Thyroid gland (tissue), 4 donors: ENCODE measurements around the gene LMNTD2. TPM values are rescaled to one million over a fixed set of nuclear protein-coding genes. Genes with fewer than 3 reads are reported as not detected.
"Not testable (repeated sequence)": the region's sequence is repeated elsewhere in the genome, so short reads cannot be mapped to it uniquely, and the experiment has no call there.

Source experiments
- DNase-seq, 2 donors: peaks; one replicate each; pipeline ENCODE4 v3.0.0-alpha.2; 2019
- H3K27ac ChIP-seq, 3 donors: fragments of 200-600 bp; sonication (generic); 1 replicate in 2 of 3; 2 replicates in 1 of 3; pipeline ENCODE4 v1.5.1; 2016 to 2019; ENCODE audit warnings: mild to moderate bottlenecking in 1 of 3, moderate library complexity in 1 of 3
- H3K27me3 ChIP-seq: fragments of 200-600 bp; sonication (generic); one replicate; pipeline ENCODE4 v1.5.1; 2019
- H3K36me3 ChIP-seq, 2 donors: fragments of 200-600 bp; sonication (generic); one replicate each; pipeline ENCODE4 v1.5.1; 2016 to 2019
- H3K4me1 ChIP-seq, 2 donors: fragments of 200-600 bp; sonication (generic); one replicate each; pipeline ENCODE4 v1.5.1; 2017 to 2019
- H3K4me3 ChIP-seq, 3 donors: fragments of 200-600 bp; sonication (generic); replicated peaks in 1 of 3; 1 replicate in 2 of 3; 2 replicates in 1 of 3; pipeline ENCODE4 v1.5.1; 2016; ENCODE audit warnings: mild to moderate bottlenecking in 1 of 3
- H3K9me3 ChIP-seq: fragments of 200-600 bp; sonication (generic); one replicate; pipeline ENCODE4 v1.5.1; 2017
- POLR2A ChIP-seq, 2 donors: fragments of 450-650 bp; IDR thresholded peaks; one replicate each; pipeline ENCODE4 v1.6.1; 2017; ENCODE audit warnings: antibody characterized with exemption in 2 of 2, mild to moderate bottlenecking in 2 of 2, moderate library complexity in 1 of 2
- WGBS, 2 donors: methylation state at CpG; one replicate each; pipeline ENCODE4 v1.1.5; 2017; 5-methylcytosine and 5-hydroxymethylcytosine counted together
- intact Hi-C: fragments of 100-400 bp; cut with DNase I; formaldehyde crosslinking; loops from one replicate; pipeline ENCODE4 v1.15.1; 2023
- total RNA-seq, 4 donors: library from RNA; depleted of rRNA; stranded (reverse); fragments of >200 nt; gene quantifications; one replicate each; pipeline ENCODE4 v1.2.3, GENCODE V29; 2016
- TF ChIP-seq, protein P1 (sequence below), 6 experiments: fragments of 200-600 bp in 3 of 6; fragments of 450-650 bp in 3 of 6; sonication (generic) in 3 of 6; IDR thresholded peaks; one replicate each; pipeline ENCODE4 v1.5.1; 2016 to 2019; ENCODE audit warnings: antibody characterized with exemption in 6 of 6, mild to moderate bottlenecking in 2 of 6, inconsistent platforms in 1 of 6, moderate library complexity in 1 of 6

The LMNTD2 gene
- total RNA-seq, 4 donors from 2014 or later = 4.2 to 8.8 (median 6.6) TPM

DNA sequence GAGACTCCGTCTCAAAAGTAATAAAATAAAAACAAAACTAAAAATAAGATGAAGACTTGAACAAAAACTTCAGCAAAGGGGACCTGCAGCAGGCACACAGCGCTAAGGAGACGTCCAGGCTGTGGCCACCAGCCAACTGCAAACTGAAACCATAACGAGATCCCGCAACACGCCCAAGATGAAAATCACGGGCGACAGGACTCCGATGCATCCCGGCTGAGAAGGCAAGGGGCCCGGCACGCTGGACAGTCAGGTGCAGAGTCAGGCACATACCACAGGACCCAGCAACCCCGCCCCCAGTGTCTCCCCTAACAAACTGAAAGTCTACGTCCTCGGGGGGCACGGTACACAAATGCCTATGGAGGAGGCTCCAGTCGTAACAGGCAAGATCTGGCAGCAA is 34.3 kb downstream of the LMNTD2 start:
- Histone ChIP-seq H3K27ac (no peak overlapping the region), H3K36me3 (no peaks in the 10 kb centered on the region), H3K4me3 (no peak overlapping the region), H3K27me3 (no peaks in the 10 kb centered on the region), H3K4me1 (no peaks in the 10 kb centered on the region), H3K9me3 (no peaks in the 10 kb centered on the region)
- 83 to 88% methylated on average over 15 to 17 of the region's 17 CpGs for WGBS, 2 donors
- intact Hi-C loops = no loop called here
- TF ChIP-seq, protein P1, sequence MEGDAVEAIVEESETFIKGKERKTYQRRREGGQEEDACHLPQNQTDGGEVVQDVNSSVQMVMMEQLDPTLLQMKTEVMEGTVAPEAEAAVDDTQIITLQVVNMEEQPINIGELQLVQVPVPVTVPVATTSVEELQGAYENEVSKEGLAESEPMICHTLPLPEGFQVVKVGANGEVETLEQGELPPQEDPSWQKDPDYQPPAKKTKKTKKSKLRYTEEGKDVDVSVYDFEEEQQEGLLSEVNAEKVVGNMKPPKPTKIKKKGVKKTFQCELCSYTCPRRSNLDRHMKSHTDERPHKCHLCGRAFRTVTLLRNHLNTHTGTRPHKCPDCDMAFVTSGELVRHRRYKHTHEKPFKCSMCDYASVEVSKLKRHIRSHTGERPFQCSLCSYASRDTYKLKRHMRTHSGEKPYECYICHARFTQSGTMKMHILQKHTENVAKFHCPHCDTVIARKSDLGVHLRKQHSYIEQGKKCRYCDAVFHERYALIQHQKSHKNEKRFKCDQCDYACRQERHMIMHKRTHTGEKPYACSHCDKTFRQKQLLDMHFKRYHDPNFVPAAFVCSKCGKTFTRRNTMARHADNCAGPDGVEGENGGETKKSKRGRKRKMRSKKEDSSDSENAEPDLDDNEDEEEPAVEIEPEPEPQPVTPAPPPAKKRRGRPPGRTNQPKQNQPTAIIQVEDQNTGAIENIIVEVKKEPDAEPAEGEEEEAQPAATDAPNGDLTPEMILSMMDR (IDR thresholded peaks at IDR 0.05) = no peak
- TF ChIP-seq POLR2A (IDR thresholded peaks at IDR 0.05) = no peak
- no peak for DNase-seq

DNA sequence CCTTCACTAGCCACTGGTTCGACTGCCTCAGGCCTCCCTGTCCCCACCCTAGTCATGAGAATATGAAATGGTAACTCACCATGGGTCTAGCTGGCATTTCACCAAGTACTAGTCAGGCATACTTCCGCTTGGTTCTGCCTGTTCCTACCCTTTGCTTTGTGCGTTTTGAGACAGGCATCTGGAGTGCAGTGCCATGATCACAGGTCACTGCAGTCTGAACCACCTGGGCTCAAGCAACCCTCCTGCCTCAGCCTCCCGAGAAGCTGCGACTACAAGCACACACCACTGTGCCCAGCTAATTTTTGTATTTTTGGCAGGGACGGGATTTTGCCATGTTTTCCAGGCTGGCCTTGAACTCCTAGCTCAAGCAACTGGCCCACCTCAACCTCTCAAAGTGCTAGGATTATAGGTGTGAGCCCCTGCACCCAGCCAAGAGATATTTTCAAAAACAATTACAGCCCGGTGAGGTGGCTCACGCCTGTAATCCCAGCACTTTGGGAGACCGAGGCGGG is 39.3 kb downstream of the LMNTD2 start:
- WGBS, 2 donors = 91 to 96% methylated on average over 10 of the region's 10 CpGs
- Histone ChIP-seq H3K4me1 (peaks cover 0 to 4% of the 10 kb centered on the region in 2 donors), H3K36me3 (no peaks in the 10 kb centered on the region), H3K27ac (no peak overlapping the region), H3K27me3 (no peaks in the 10 kb centered on the region), H3K4me3 (no peak overlapping the region), H3K9me3 (no peaks in the 10 kb centered on the region)
- no peak for DNase-seq
- TF ChIP-seq POLR2A (IDR thresholded peaks at IDR 0.05) = no peak
- TF ChIP-seq, protein P1 (IDR thresholded peaks at IDR 0.05) = no peak
- intact Hi-C loops = no loop called here

DNA sequence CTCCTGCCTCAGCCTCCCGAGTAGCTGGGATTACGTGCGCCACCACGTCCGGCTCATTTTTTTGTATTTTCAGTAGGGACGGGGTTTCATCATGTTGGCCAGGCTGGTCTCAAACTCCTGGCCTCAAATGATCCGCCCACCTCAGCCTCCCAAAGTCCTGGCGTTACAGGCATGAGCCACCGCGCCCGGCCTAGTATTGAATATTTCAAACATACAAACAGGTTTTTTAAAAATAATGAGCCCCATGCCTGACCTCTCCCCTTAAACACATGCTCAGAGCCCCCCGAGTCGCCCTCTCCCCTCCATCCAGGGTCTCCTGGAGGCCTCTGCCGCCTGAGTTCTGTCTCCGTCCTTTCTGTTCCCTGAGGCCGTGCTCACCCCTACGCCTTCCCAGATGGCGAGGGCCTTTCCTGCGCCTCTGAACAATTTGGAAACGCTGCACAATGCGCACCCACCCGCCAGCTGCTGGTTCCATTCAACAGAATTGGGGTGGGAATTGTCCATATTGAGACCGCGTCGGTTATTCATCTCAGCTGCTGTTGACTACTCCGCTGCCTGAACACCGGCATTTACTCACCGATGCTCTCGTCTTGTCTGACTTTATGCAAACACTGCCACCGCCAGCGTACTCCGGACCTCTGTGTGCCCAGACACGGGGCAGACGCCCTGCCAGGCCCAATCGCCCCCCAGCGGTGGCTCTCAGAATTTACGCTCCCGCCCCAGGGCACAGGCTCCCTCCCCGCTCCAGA is 39.9 kb downstream of the LMNTD2 start:
- WGBS, 2 donors = 93 to 95% methylated on average over 39 of the region's 39 CpGs
- no peak for DNase-seq
- H3K9me3 ChIP-seq = no peaks in the 10 kb centered on the region
- no peaks in the 10 kb centered on the region for H3K27me3 ChIP-seq
- H3K36me3 ChIP-seq = no peaks in the 10 kb centered on the region
- intact Hi-C loops = no loop called here
- no peak for TF ChIP-seq POLR2A (IDR thresholded peaks at IDR 0.05)
- TF ChIP-seq, protein P1 (IDR thresholded peaks at IDR 0.05) = no peak
- no peak overlapping the region for H3K4me3 ChIP-seq
- H3K27ac ChIP-seq = no peak overlapping the region
- H3K4me1 ChIP-seq = peaks cover 0 to 4% of the 10 kb centered on the region in 2 donors

DNA sequence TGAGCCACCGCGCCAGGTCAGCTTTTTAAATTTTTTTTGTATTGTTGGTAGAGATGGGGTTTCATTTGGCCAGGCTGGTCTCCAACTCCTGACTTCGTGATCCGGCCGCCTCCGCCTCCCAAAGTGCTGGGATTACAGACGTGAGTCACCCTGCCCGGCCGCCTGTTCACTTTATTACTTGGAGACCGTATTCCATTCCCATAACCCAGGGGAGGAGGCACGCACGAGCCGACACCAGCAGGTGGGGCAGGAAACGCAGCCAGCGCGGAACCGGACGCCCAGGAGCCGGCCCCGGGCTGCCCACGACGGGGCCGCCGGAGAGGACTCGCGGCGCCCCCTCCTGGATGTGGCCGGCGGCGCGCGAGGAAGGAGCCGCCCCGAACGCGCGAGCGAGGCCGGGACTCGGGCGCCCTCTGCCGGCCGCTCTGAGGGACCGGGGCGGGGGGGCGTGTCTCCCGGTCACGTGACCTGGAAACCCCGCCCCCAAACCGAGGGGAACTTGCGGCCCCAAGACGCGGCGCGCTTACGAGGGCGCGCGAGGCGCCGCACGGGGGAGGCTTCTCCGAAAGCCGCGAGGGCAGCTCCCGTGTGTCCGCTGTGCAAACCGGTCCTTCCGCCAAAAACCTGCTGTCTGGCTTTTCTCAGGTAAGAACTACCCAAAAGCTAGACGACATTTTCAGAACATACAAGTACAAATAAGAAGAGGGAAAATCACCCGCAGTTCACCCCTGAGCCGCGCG is 41.9 kb downstream of the LMNTD2 start:
- no peak overlapping the region for H3K4me3 ChIP-seq
- no peak for TF ChIP-seq POLR2A (IDR thresholded peaks at IDR 0.05)
- TF ChIP-seq, protein P1 (IDR thresholded peaks at IDR 0.05) = peak; percentile 31 to 98 (median 96)
- no peaks in the 10 kb centered on the region for H3K27me3 ChIP-seq
- DNase-seq = peak; percentile 74 to 79
- peak overlapping the region in 1 of 3 donors; percentile 63 for H3K27ac ChIP-seq
- intact Hi-C loops = no loop called here
- no peaks in the 10 kb centered on the region for H3K36me3 ChIP-seq
- H3K4me1 ChIP-seq = peaks cover 0 to 4% of the 10 kb centered on the region in 2 donors
- 26 to 33% methylated on average over 31 to 35 of the region's 74 CpGs for WGBS, 2 donors
- H3K9me3 ChIP-seq = no peaks in the 10 kb centered on the region

DNA sequence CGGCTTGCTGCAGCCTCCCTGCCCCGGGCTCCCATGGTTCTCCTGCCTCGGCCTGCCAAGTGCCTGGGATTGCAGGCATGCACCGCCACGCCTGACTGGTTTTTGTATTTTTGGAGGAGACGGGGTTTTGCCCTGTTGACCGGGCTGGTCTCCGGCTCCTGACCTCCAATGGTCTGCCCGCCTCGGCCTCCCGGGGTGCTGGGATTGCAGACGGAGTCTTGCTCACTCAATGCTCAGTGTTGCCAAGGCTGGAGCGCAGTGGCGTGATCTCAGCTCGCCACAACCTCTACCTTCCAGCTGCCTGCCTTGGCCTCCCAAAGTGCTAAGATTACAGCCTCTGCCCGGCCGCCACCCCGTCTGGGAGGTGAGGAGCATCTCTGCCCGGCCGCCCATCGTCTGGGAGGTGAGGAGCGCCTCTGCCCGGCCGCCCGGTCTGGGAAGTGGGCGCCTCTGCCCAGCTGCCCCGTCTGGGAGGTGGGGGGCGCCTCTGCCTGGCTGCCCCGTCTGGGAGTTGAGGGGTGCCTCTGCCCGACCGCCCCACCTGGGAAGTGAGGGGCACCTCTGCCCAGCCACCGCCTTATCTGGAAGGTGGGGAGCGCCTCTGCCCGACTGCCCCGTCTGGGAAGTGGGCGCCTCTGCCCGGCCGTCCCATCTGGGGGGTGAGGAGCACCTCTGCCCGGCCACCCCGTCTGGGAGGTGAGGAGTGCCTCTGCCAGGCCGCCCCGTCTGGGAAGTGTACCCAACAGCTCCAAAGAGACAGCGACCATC is 43.4 kb downstream of the LMNTD2 start:
- 87 to 92% methylated on average over 27 to 43 of the region's 43 CpGs for WGBS, 2 donors
- H3K9me3 ChIP-seq, H3K36me3 ChIP-seq, H3K4me3 ChIP-seq, H3K27ac ChIP-seq, H3K27me3 ChIP-seq, DNase-seq, intact Hi-C loops, H3K4me1 ChIP-seq: not testable (repeated sequence)
